CD4-positive, alpha-beta T cell treated with Interleukin-4 for 4 hours (primary cell): ENCODE results near the gene CCDC47.
"Not testable (repeated sequence)": the region's sequence is repeated elsewhere in the genome, so short reads cannot be mapped to it uniquely, and the experiment has no call there.

Experiments used
- DNase-seq: peaks from one replicate; pipeline ENCODE4 v3.0.0-alpha.2; 2020

Gene CCDC47, protein sequence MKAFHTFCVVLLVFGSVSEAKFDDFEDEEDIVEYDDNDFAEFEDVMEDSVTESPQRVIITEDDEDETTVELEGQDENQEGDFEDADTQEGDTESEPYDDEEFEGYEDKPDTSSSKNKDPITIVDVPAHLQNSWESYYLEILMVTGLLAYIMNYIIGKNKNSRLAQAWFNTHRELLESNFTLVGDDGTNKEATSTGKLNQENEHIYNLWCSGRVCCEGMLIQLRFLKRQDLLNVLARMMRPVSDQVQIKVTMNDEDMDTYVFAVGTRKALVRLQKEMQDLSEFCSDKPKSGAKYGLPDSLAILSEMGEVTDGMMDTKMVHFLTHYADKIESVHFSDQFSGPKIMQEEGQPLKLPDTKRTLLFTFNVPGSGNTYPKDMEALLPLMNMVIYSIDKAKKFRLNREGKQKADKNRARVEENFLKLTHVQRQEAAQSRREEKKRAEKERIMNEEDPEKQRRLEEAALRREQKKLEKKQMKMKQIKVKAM

DNA sequence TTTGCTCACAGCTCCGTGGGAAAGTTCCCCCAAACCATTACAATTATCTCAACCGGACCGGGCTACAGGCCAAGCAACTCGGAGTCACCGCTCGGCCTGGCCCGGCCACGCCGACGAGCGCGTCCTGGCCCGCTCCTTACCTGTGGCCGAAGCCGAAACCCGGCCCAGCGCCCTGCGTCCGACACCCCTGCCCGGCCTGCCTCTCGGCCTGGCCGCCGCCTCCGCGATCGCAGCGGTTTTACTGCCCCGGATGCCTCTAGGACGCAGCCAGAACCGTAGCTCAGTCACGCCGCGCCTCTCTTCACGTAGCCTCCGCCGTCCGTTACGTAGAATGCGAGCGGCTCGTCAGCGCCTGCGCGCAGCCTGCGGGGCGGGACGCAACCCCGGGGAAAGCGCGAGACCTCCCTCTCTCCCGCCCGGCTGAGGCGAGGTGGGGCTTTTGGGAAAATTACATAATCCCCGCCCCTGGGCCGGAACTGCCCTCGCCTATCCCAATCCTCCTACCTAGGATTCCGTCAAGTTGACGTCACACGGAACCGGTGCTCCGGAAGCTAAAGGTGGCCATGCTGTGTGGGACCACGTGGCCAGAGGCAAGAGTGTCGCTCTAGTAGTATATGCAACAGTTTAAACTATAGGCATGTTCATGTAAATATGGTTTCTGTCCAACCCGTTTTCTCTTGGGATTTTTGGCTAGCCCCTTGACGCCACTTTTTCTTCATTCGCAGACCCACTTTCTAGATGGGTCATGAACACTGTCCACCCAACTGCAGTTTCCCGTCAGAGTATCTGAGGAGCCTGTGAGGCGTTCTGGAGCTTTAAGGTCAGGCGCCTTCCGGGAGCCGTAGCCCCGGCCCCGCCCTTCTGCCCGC, at the start of gene CCDC47:
TSS of gene CCDC47 (minus strand) at position 326 of the 869 bp plus-strand sequence. CDS start 7,422 bp downstream, outside the sequence.
- DNase-seq: peak; percentile 99

DNA sequence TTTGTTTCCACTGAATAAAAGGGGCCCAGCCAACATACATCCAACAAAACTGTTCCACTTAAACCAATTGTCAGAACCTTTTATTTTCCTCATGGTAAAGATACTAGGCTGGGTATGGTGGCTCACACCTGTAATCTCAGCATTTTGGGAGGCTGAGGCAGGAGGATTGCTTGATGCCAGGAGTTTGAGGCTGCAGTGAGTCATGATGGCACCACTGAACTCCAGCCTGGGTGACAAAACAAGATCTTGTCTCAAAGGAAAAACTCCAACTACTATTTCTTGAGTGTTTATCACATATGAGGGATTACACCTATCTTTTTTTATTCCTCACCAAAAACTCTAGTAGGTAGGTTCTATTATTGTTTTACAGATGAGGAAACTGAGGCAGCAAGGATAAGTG, 49.1 kb upstream of the CCDC47 start:
- no peak for DNase-seq

DNA sequence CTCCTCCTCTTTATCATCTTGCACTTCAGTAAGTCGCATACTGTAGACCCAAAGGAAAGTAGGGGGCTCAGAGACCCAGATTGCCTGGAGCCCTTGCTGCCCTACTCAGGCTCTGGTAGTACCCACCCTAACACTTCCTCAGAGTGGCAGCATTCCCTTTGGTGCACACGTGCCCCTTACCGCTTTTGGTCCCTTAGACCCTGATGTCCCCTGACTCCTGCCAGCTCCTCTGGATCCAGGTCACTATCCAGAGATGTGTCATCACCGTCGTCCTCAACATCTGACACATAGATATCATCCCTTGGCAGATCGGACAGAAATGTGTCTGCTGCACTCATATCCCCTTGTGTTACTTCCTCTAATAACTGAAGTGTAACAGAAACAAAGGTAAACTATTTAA, 48.4 kb upstream of the CCDC47 start:
- no peak for DNase-seq

DNA sequence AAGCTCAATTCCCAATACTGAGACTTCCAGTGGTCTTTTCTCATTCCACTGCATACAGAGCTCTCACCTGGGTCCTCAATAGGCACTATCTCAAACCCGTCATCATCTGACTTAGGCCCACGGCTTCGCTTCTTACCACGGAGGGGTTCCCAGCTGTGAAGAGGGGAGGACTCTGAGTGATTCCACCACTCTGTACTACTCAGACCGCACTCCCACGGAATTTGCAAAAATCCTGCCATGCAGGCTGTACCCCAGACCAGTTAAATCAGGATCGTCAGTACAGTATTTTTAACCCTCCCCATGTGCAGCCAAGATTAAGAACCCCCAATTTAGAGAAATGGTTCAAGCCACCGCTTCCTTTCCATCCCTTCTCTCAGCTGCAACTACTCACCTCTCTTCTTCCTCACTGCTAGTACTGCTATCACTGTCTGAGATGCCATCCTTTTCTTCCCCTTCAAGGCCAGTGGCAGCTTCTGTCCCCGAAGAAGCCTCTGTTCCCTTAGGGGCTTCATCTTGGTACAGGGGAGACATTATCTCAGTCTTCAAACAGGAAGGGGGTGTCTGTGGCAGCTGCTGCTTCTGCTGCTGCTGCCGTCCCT, 47.7 kb upstream of the CCDC47 start:
- DNase-seq: no peak

DNA sequence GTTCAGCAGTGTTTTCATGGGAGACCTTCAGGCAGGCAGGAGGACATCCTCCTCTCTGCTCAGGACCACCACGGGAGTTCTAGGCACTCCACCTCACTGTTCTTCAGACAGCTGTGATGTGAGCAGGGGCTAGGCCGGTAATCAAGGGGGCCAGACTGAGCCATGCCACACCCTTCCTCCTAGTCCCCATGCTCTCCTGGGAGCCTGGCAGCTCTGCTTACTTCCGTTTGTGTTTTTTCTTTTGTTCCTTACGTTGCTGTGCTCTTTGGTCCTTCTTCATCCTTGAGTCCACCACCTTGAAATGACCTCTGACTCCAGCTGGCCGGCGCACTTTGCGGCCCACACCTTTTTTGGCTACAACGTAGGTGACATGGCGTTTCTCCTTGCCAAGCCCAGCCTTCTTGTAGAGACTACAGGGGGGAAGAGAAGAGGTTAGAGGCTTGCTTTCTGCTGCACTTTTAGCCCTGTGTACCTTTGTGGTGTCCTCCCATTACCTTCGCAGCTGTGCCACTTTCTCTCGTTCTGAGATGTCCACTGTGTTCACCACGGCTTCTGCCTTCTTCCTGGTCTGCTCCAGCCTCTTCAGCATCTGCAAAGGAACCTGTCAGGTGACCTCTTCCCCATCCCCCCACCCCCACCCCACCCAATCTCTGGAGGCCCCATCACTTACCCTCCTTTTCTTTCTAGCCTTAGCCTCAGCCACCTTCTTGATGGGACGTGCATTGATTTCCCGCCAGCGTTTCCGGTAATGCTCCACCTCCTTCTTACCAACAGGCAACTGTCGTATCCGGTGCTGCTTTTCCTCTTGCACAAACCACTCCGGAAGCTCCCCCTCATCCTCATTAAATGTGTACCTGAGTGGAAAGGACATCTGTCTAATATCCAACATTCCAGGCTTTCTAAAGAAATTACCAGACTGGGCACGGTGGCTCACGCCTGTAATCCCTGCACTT, 46.5 kb upstream of the CCDC47 start:
- no peak for DNase-seq

DNA sequence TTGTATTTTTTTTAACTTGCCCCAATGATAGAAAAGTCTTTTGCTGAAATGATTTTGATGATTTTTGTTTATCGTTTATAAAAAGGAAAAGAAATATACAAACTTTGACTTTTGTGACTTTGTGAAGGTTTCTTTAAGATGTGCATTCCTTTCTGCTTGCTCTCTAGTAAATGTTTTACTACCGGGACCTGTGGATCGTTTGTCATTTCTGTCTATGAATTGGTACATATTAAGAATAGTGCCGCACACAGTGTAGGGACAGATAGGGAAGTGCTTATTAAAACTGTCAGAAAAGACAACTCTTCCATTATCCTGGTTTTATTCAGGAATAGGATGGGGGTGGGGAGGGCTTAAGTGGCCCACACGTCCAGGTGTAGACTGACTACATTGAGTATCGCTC, 45.7 kb upstream of the CCDC47 start:
- no peak for DNase-seq

DNA sequence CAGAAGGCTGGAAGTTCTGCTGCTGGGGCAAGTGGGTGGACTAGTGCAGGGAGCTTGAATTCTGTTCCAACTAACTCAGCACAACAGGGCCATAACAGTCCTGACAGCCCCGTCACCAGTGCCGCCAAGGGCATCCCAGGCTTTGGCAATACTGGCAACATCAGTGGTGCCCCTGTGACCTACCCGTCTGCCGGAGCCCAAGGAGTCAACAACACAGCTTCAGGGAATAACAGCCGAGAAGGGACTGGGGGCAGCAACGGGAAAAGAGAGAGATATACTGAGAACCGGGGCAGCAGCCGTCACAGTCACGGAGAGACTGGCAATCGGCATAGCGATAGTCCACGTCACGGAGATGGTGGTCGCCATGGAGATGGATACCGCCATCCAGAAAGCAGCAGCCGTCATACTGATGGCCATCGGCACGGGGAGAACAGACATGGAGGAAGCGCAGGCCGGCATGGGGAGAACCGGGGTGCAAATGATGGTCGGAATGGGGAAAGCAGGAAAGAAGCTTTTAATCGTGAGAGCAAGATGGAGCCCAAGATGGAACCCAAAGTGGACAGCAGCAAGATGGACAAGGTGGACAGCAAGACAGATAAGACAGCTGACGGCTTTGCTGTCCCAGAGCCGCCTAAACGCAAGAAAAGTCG, 44.5 kb upstream of the CCDC47 start:
- DNase-seq: no peak

DNA sequence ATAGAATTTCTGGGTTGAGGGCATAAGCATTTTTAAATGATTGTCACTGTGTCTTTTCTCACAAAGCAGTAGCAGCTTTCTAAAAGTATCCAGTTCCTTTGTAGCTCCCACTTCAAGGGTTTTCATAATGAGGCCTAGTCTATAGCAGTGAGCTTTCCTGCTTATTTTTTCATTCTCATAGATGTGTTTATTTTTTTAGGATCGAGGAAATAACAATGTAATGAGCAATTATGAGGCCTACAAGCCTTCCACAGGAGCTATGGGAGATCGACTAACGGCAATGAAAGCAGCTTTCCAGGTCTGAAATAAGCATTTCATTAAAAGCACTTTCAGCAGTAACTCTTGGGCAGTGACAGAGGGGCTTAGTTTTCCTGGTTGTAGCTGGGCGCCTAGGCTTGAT, 43.3 kb upstream of the CCDC47 start:
- no peak for DNase-seq

DNA sequence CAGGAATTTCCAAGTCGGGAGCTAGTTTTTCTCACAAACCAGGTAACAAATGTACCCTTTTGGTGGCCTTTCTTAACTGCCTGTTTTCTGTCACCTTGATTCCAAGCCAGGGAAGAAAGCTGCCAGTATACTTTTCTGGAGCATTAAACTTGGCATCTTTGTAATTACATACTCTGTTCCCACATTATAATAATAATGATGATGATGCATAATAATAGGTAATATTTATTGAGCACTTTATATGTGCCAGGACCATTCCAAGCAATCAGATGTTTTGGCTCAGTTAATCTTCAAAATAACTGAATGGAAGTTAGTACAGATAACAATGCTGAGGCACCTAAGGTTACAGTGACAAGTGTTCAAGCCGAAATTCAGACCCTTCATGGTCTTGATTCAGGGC, 42.7 kb upstream of the CCDC47 start:
- DNase-seq: no peak

DNA sequence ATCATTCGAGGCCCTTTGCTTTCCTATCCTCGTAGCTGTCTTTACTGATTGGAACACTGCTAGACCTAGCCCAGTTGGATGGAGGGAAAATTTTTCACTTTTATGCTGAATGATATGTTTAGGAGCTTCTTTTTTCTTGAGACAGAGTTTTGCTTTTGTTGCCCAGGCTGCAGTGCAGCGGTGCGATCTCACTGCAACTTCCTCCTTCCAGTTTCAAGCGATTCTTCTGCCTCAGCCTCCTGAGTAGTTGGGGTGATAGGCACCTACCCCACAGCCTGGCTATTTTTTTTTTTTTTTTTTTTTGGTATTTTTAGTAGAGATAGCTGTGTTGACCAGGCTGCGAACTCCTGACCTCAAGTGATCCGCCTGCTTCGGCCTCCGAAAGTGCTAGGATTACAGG, 36.6 kb upstream of the CCDC47 start:
- no peak for DNase-seq

DNA sequence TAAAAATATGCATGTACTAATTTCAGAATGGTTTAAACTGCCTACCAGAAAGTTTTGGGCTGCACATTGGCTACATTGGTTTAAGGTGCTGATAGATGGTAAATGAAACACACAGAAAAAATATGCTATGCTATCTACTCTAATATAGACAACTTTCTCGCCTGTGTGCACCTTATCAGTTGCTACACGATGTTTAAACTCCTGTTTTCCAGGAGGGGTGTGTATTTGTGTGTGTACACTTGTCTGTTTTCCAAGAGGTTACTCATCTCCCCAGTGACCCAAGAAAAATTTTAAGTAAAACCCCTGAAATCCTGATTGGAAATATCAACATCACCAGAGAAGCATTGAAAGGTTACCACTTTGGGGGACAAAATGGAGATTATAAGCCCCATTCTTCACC, 32.2 kb upstream of the CCDC47 start:
- DNase-seq: no peak

DNA sequence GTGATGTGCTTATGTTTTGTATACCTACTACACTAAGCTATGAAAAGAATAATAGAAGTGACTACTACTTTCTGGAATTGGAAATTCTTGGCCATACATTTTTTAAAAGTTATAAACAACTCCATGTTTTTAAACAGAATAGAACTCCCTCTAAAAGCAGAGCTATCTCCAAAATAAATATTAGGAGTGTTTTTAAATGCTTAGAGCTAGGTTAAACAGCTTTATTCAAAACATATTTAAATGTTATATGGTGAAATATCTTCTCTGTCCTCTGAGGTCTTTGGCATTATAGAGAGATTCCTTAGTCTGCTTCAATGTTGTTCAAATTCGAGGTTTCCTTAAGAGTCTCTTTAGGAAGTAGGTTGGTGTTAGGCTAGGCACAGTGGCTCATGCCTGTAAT, 30.9 kb upstream of the CCDC47 start:
- DNase-seq: no peak

DNA sequence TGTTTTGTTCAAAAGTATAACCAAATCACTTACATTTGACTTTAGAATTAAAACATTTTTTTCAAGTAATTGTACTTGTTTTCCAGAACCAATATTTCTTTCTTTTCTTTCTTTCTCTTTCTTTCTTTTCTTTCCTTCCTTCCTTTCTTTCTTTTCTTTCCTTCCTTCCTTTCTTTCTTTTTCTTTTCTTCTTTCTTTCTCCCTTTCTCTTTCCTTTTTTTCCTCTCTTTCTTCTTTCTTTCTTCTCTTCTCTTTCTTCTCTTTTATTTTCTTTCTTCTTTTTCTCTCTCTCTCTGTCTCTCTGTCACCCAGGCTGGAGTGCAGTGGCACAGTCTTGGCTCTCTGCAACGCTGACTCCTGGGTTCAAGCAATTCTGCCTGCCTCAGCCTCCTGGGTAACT, 27.4 kb upstream of the CCDC47 start:
- no peak for DNase-seq

DNA sequence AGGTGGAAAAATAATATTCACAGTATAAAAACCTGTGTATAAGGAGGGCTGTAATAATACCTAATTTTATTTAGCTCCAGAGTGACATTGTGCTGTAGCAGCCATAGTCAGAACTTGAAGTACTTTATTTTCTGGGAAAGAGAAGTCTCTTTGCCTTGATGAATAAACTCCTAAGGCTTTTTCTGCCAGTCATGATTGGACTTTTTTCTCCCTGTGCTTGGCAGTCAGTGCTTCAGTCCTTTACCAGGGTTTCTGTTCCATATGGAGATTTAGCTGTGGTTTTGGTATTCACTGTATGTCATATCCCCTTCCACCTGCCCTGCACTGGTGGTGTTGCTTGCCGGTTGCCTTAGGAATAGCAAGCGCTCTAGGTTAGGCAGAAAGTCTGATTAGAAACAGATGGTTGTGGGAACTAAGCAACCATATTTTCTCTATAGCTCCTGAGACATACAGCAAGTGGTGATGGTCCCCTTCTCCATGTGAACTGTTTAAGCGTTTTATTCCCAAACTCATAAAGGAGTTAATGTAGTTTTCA, 25.2 kb upstream of the CCDC47 start:
- no peak for DNase-seq

DNA sequence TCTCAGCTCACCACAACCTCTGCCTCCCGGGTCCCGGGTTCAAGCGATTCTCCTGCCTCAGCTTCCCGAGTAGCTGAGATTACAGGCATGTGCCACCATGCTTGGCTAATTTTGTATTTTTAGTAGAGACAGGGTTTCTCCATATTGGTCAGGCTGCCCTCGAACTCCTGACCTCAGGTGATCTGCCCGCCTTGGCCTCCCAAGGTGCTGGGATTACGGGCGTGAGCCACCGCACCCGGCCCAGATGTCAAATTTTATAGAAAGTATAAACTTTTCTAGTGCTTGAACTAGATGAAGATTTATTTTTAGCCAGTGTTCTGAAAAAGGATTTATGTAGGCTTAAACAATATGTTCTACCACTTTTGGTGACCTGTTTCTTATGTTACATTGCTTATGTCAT, 23.0 kb upstream of the CCDC47 start:
- DNase-seq: not testable (repeated sequence)

DNA sequence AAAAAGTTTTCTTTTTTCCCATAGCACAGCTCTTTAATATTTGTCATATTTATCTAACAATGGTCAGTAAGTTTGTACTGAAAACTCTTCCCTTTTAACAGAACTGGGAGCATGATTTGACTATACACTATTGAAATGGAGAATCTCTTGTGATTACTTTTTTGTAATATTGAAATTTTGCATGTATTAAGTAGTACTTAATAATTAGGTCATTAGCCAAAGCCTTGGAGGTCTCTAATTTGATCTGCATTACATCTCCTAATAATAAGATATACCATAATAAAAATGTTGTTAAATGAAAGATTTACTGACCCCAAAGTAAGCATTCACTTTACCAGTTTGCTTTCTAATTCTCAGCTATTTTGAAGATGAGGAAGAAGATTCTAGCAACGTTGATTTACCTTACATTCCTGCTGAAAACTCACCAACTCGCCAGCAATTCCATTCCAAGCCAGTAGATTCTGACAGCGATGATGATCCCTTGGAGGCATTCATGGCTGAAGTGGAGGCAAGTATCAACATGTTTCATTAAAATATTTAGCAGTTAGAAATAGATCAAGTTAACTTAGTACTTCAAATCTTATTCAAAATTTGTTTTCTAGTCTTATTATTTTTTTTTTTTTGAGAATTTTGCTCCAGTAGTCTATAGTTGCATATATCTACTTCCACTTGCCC, 18.8 kb upstream of the CCDC47 start:
- DNase-seq: no peak

DNA sequence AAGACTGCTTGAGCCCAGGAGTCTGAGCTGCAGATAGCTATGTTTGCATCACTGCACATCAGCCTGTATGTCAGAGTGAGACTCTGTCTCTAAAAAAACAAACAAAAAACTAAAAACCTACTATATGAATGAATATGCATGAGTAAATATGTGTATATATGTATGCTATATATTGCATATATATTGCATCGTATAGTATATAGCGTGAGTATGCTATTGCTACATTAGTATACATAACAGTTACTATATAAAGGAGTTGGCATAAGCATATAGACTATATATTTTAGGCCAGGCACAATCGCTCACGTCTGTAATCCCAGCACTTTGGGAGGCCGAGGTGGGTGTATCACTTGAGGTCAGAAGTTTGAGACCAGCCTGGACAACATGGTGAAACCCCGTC, 16.7 kb upstream of the CCDC47 start:
- DNase-seq: no peak

DNA sequence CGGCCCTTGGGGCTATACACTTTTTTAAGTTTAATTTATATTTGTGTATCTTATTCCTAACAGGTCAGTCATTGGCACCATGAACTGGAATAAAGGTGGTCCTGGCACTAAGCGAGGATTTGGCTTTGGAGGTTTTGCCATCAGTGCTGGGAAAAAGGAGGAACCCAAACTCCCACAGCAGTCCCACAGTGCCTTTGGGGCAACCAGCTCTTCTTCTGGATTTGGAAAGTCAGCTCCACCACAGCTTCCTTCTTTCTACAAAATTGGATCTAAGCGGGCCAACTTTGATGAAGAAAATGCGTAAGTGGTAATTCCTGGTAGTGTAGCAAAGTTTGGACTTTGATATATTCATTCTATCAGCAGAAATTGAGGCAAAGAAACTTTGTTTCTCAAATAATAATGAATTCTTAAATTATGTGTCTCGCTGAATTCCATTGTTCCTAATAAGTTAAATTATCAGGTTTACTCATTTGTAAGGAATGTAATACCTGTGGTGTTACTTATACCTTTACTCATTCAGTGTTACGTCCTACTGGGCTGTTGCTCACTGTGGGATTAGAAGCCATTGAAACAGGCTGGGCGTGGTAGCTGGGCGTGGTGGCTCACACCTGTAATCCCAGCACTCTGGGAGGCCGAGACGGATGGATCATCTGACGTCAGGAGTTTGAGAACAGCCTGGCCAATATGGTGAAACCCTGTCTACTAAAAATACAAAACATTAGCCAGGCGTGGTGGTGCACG, 13.7 kb upstream of the CCDC47 start:
- no peak for DNase-seq

DNA sequence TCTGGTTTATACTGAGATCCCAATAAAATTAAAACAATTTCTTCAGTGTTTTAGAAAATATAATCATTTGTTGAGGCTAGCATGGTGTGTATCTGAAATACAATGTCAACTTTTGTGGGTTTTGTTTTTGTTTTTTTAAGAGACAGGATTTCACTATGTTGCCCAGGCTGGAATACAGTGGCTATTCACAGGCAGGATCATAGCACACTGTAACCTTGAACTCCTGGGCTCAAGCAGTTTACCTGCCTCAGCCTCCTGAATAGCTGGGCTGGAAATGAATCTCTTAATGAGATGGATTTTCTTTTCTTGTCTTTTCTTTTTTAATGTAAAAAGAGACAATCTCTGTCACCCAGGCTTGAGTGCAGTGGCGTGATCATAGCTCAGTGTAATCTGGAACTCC, 12.7 kb upstream of the CCDC47 start:
- no peak for DNase-seq

DNA sequence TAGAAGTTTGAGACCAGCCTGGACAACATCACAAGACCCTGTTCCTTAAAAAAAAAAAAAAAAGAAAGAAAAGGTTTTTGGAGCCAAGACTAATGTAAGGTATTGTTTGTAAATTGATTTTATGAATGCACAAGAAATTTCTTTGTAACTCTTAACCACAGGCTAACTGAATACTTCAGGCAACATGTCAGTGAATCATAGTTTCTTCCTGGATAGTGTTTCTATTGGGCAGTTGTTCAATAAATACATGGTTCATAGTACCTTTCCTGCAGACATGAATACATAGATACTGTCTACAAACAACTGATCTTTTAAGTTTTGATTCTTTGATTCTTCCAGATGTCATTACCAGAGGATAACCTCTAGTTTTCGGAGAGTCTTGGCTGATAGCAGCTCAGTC, 12.2 kb upstream of the CCDC47 start:
- DNase-seq: no peak
